Measurements from ENCODE around the gene UBQLN4. TPM values are rescaled to one million over a fixed set of nuclear protein-coding genes. Genes with fewer than 3 reads are reported as not detected.

The UBQLN4 gene
- total RNA-seq: 10 to 100 TPM; 23.6 to 27.2 TPM
- long read RNA-seq, partial matches to known transcripts: 5 of 6 reads
- long read RNA-seq, other reads (novel, unspliced or antisense): 1 of 6 reads

GRCh38 chr1:156053768-156054499 lies at the start of gene UBQLN4:
UBQLN4 (minus strand) TSS chr1:156053798; CDS start chr1:156053701, 97 bp downstream.
- peak; percentile 83 to 86 for ATAC-seq
- peak; percentile 90 for DNase-seq
- intact Hi-C loops (cut with DNase I): no loop called here

DNA sequence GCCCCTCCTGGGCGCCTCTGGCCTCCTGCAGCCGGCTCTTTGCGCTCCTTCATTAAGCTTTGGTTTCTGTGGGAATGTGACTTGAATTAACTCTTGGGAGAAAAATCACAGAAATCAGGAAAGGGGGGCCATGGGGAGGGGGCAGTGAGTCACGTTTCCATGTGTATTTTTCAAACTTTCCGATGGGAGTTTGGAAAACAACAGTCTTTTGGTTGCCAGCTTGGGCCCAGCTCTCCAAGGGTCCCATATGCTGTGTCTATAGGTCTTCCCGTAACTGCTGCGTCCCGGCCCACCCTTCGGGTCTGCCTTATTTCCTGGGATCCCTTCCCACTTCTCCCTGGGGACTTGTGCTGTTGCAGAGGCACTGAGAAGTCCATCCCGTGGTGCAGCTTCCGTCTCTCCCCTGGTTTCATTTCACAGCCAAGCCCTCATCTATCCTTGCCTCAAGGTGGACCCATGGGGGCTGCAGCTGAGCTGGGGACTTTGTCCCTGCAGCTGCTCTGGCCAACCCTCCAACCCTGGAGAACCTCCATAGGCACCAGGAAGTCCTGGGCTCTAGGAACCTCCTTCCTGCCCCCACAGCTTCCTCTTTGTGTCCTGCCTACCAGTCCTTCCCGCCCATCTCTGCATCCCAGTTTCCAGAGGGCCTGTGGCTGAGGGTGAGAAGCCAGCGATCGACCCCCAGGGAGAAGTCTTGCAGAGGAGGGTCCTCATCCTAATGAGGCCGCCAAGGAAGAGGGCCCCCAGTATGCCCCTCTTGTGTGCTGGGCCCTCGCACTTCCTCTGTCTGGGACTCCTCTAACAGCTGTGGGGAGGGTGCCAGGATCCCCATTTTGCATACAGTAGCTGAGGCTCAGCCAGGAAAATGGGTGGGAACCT lies 49.3 kb upstream of the UBQLN4 start:
- peak; percentile 50 for DNase-seq
- intact Hi-C loops (cut with DNase I): no loop called here
- ATAC-seq: no peak

- intact Hi-C loops (cut with DNase I): no loop called here
- no peak for ATAC-seq
- DNase-seq: no peak
Measured at GRCh38 chr1:156101880-156102279, 48.3 kb upstream of the UBQLN4 start.

GRCh38 chr1:156100205-156100995 lies 46.8 kb upstream of the UBQLN4 start:
- no peak for DNase-seq
- intact Hi-C loops (cut with DNase I): no loop called here
- no peak for ATAC-seq

DNA sequence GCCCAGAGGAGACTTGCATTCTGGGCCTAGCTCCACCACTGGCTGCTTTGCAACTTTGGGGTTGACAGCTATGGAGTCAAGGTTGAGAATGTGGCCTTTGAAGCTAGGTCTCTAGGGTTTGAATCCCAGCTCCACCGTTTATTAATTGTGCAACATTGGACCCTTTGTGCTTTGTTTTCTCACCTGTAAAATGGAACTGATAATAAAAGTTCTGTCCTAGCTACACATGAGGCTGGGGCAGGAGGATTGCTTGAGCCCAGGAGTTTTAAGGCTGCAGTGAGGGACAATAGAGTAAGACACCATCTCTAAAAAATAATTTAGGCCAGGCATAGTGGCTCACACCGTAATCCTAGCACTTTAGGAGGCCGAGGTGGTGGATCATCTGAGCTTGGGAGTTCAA lies 45.7 kb upstream of the UBQLN4 start:
- intact Hi-C loops (cut with DNase I): no loop called here
- DNase-seq (no peak), ATAC-seq (no peak)

DNA sequence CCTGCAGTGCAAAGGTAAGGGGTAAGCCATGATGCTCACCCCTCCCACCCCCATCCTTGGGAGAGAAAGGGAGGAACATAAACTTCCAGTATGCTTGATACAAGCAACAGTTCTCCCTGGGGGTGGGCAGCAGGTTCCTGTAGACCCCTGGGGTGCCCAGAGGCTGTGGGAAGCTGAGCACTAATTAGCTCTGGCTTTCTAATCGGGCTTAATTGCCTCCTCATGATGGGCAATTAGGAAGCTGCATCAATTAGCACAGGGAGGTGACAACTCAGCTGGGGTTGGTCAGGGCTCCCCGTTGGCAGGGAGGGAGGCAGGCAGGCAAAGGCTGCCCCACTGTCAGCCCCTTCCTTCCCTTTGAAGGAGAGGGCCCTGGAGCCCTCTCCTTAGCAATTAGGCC lies 45.2 kb upstream of the UBQLN4 start:
- ATAC-seq: no peak
- intact Hi-C loops (cut with DNase I): no loop called here
- no peak for DNase-seq

DNA sequence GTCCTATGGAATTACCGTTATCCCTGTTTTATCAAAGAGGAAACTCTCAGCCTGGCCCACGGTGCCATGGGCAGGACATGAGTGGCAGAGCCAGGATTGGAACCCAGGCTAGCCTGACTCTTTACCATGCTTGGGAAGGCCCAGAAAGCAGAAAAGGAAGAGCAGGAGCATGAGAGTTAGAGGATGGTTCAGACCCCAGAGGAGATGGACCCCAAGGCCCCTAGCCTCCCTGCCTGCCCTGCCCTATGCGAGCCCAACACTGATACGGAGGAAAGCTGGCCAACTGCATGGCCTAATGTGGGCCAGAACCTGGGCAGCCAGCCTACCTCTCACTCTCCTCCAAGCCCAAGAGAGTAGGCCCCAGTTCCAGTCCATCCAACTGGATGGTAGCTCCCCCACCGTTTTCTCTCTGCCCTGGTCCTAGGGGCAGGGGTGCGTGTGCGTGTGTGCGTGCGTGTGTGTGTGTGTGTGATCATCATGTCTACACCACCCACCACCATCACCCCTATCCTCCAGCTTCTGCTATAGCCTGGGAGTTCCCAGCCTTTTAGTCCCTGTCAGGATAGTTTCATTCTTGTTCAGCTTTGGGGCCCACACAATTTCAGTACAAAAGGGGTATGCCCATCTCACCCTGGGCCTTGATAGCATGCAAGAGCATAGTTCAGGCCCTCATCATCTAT lies 44.0 kb upstream of the UBQLN4 start:
- ATAC-seq (no peak), DNase-seq (no peak)
- intact Hi-C loops (cut with DNase I): loop anchor here in 1 of 2 donors (2.0 kb wide), 1 partner anchor 31 kb away; no protein-coding TSS in a partner anchor

- peak; percentile 95 for ATAC-seq
- intact Hi-C loops (cut with DNase I): loop anchor here (1.0 to 2.0 kb wide), 2 partner anchors 32 to 33 kb away; no protein-coding TSS in a partner anchor
- peak; percentile 93 for DNase-seq
Measured at GRCh38 chr1:156096640-156097391, 43.2 kb upstream of the UBQLN4 start.

- intact Hi-C loops (cut with DNase I): loop anchor here (1.0 to 2.0 kb wide), 2 partner anchors 33 to 34 kb away; no protein-coding TSS in a partner anchor
- ATAC-seq (peak in 1 of 2 donors; percentile 8), DNase-seq (no peak)
Measured at GRCh38 chr1:156095906-156096508, 42.4 kb upstream of the UBQLN4 start.

DNA sequence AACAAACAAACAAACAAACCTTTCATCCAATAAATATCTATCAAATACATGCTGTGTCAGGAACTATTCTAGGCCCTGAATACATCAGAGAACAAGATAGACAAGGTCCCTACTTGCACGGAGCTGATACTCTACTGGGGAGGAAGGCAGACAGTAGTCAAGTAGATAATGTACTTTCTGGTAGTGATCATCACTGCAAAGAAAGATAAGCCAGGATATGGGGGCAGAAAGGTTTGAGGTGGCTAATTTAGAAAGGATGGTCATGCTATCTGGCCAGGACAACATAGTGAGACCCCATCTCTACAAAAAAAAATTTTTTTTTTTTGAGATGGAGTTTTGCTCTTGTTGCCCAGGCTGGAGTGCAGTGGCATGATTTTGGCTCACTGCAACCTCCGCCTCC lies 38.0 kb upstream of the UBQLN4 start:
- no peak for DNase-seq
- intact Hi-C loops (cut with DNase I): loop anchor here in 1 of 2 donors (5.0 kb wide), 1 partner anchor 136 kb away; no protein-coding TSS in a partner anchor
- ATAC-seq: no peak

DNA sequence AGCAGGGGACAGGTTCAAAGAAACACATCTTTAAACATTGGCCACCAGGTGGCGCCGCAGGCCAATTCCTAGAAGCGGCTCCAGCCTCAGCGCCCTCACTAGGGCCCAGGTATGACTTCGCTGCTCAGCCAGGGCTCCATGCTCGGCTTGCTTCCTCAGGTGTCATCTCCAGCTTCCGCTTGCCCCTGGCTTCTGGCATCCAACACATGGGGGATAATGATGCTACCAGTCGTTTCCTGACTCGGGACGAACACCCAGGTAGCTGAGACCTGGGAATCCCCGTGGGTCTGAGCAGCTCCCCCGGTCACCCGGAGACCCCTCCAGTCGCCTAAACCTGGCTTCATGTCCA lies 37.2 kb upstream of the UBQLN4 start:
- intact Hi-C loops (cut with DNase I): loop anchor here (1.0 to 5.0 kb wide), 2 partner anchors 134 to 136 kb away; no protein-coding TSS in a partner anchor
- ATAC-seq (peak; percentile 84 to 90), DNase-seq (peak; percentile 88)

DNA sequence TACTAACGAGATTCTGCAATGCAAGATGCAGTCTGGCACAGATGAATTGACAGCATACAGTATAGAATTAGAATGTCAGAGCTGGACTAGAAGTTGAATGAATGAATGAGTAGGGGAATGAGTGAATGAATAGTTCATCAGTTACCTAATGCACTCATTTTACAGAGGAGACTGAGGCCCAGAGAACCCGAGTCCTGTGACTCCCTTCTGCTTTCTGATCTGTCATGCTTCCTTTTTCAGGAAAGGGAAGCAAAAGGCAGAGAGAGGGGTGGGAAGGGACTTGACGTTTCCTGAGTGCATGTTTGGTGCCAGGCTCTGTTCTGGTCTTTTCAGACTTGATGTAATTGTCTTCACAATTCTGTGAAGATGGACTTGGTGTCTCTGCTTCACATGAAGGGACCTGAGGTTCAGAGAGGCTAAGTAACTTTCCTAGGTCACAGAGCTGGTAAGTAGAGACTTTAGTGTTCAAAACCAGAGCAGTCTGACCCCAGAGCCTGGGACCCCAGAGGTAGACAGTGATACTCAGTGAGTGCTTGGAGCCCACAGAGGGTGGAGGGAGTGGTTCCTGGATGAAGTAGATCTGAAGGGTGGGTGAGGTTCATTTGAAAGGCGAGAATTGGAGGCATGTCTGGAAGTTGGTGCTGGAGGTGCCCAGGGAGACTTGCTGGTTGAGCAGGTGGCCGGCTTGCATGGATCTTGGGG lies 36.7 kb upstream of the UBQLN4 start:
- intact Hi-C loops (cut with DNase I): loop anchor here (1.0 to 5.0 kb wide), 2 partner anchors 135 to 137 kb away; no protein-coding TSS in a partner anchor
- ATAC-seq (peak in 1 of 2 donors; percentile 30), DNase-seq (no peak)

DNA sequence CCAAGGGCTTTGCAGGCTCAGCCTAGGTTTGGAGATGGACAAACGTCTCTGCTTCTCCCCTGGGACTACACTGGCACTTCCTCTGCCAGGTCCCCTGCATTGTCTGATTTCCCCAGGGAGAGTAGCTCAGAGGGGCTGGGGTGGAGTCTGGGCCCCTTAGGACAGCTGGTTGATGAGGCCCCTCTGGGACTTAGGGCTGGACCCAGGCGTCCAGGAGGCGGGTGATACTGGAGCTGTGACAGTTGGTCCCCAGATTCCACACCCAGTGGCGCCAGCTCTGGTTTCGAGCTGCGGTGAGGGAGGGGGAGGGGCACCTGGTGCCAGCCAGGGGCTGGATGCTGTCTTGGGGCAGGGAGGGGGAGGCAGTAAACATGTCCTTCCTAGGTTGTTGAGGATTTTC lies 36.1 kb upstream of the UBQLN4 start:
- DNase-seq (no peak), ATAC-seq (no peak)
- intact Hi-C loops (cut with DNase I): loop anchor here (1.0 to 5.0 kb wide), 2 partner anchors 136 to 138 kb away; no protein-coding TSS in a partner anchor

DNA sequence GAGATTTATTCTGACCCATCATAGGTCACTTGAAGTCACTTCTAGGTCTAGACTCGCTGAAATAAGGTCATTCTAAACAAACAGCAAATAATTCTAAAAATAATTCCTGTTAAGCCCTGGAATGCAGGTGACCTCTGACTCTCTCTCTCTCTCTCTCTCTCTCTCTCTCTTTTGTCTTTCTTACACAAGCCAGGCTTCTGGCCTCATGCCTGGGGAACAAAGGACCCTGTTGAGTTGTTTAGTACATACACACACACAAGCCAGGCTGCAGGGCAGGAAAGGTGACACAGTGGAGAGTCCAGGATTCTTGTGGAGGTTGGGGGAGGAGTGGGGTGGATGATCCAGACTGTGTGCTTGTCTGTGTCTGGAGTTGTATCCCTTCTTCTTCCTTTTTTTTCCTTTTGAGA lies 32.7 kb upstream of the UBQLN4 start:
- intact Hi-C loops (cut with DNase I): no loop called here
- no peak for ATAC-seq
- DNase-seq: no peak

DNA sequence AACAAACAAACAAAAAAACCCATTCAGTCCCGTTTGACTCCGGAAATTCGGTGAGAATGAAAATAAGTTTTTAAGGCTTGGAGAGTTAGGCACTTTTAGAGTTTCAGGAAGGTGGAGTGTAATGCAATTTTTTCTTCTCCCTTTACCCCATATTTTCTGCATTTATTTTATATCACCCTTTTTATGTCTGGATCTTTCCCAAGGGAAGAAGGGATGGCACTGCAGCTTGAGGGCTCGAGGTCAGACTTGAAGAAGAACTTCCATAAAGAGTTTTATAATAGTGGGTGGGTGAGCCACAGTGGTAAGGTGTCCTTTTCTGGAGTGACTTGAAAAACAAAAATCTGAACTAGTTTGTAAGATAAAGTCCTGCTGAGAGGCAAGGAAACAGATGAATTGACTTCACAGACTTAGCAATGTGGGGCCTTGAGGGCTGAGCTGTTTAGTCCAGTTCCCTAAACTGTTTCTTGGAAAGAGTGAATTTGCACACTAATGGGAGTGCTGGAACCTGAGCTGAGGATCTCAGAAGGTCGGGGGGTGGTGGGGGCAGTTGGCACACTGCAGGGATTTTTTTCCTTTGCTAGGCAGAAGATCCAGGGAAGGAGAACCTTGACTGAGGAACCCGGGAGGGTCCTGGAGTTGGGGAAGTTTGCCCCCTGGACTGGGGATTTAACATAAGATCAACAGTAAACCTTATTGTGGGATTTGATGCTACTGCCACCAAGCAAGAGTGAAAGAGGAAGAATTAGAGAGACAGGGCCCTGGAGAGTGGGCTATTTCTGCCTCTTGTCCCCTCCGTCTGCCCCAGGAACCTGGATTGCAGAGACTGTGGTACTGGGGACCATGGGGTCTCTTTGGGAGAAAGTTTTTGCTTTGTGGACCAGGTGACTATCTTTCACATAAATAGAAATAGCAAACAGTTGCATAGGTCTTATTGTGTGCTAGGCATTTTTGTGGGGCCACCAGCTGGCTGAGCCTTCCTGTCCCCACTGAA lies 30.5 kb upstream of the UBQLN4 start:
- intact Hi-C loops (cut with DNase I): no loop called here
- ATAC-seq (no peak), DNase-seq (no peak)
